ENCODE results near the gene ZCCHC12. TPM values are rescaled to one million over a fixed set of nuclear protein-coding genes. Genes with fewer than 3 reads are reported as not detected.

The ZCCHC12 gene
- total RNA-seq: 0.33 TPM in 1 of 2 replicates, not detected in the other

DNA sequence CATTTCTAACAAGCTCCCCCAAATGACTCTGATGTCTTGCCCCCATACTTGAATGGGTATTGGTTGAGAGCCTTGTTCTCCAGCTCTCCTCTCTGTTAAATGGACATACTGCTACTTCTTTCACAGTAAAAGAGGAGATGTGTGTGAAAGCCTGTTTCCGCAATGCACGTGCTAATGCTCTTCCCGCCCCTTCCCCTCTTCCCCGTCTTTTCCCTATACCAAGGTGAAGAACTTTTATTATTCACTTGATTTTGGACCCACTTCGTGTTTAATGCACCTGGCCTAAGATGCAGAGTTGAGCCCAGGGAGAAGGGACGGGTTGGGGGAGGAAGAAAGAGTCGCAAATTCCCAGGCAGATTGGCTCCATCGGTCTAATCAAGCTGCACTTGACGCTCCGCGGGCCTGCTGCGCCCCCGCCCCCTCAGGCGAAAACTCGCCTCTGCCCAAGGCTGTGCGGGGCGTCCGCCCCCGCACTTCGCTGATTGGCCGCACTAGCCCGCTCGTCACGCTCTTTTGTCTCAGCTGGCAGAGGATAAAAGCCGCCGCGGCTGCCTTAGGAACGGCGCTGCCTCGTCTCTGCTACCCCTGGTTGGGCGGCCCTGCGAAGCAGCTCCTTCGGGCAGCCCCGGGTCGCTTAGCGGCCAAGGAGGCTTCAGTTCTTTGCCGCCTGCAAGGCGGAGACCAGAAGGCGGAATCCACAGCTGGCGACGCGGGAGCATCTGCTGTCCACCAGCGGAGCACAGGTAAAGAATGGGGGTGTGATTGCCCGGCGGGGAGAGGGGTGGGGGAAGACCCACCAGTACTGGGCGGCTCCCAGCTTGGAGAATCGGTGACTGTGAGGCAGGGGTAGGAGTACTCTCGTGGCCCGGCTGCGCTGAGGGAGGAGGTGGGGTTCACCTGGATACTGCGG lies at the start of gene ZCCHC12:
TSS of gene ZCCHC12 (plus strand) at position 562 of the 910 bp plus-strand sequence. CDS start 1,421 bp downstream, outside the sequence.

Other genes with a start within 250 kb of the ZCCHC12 start
- gene IL13RA1, start 96.2 kb upstream of the ZCCHC12 start, total RNA-seq: 61.4 and 77.4 TPM in 2 replicates
- gene LONRF3, start 150.8 kb downstream of the ZCCHC12 start, total RNA-seq: 11.3 and 15.7 TPM in 2 replicates
- gene CT47C1, start 249.2 kb downstream of the ZCCHC12 start, total RNA-seq: not detected in 2 replicates